ENCODE data around the gene EGR4.
"Not testable (repeated sequence)": the region's sequence is repeated elsewhere in the genome, so short reads cannot be mapped to it uniquely, and the experiment has no call there.

Gene EGR4

GRCh38 chr2:73264332-73264606, 29.1 kb downstream of the EGR4 start:
- no peak overlapping the region for H3K27ac ChIP-seq (ENCODE audit: insufficient read depth, low read length, poor library complexity, severe bottlenecking)
- H3K4me1 ChIP-seq (ENCODE audit: control insufficient read depth, insufficient read depth, low read length, poor library complexity, severe bottlenecking), result no peaks in the 10 kb centered on the region
- no peaks in the 10 kb centered on the region for H3K36me3 ChIP-seq (ENCODE audit: control insufficient read depth, insufficient read depth, low read length)
- no peak for DNase-seq
- H3K9me3 ChIP-seq (ENCODE audit: control insufficient read depth, low read length), result no peaks in the 10 kb centered on the region
- no peak overlapping the region for H3K4me3 ChIP-seq (ENCODE audit: insufficient read depth, low read depth, low read length, poor library complexity, severe bottlenecking)
- H3K27me3 ChIP-seq (replicated peaks; ENCODE audit: control insufficient read depth, insufficient read depth, low read length, poor library complexity, severe bottlenecking), result no peaks in the 10 kb centered on the region

GRCh38 chr2:73263540-73264331, 29.6 kb downstream of the EGR4 start:
- no peaks in the 10 kb centered on the region for H3K9me3 ChIP-seq (ENCODE audit: control insufficient read depth, low read length)
- no peak overlapping the region for H3K4me3 ChIP-seq (ENCODE audit: insufficient read depth, low read depth, low read length, poor library complexity, severe bottlenecking)
- no peaks in the 10 kb centered on the region for H3K4me1 ChIP-seq (ENCODE audit: control insufficient read depth, insufficient read depth, low read length, poor library complexity, severe bottlenecking)
- DNase-seq, result no peak
- no peaks in the 10 kb centered on the region for H3K27me3 ChIP-seq (replicated peaks; ENCODE audit: control insufficient read depth, insufficient read depth, low read length, poor library complexity, severe bottlenecking)
- no peak overlapping the region for H3K27ac ChIP-seq (ENCODE audit: insufficient read depth, low read length, poor library complexity, severe bottlenecking)
- H3K36me3 ChIP-seq (ENCODE audit: control insufficient read depth, insufficient read depth, low read length), result no peaks in the 10 kb centered on the region

- not testable (repeated sequence) for H3K4me1 ChIP-seq (ENCODE audit: control insufficient read depth, insufficient read depth, low read length, poor library complexity, severe bottlenecking); H3K4me3 ChIP-seq (ENCODE audit: insufficient read depth, low read depth, low read length, poor library complexity, severe bottlenecking); H3K27me3 ChIP-seq (replicated peaks; ENCODE audit: control insufficient read depth, insufficient read depth, low read length, poor library complexity, severe bottlenecking); DNase-seq; H3K27ac ChIP-seq (ENCODE audit: insufficient read depth, low read length, poor library complexity, severe bottlenecking); H3K9me3 ChIP-seq (ENCODE audit: control insufficient read depth, low read length); H3K36me3 ChIP-seq (ENCODE audit: control insufficient read depth, insufficient read depth, low read length)
These were observed 30.5 kb downstream of the EGR4 start for GRCh38 chr2:73262691-73263429.

GRCh38 chr2:73262108-73262651, 31.2 kb downstream of the EGR4 start:
- no peaks in the 10 kb centered on the region for H3K27me3 ChIP-seq (replicated peaks; ENCODE audit: control insufficient read depth, insufficient read depth, low read length, poor library complexity, severe bottlenecking)
- H3K27ac ChIP-seq (ENCODE audit: insufficient read depth, low read length, poor library complexity, severe bottlenecking), result no peak overlapping the region
- no peaks in the 10 kb centered on the region for H3K36me3 ChIP-seq (ENCODE audit: control insufficient read depth, insufficient read depth, low read length)
- peaks cover 5% of the 10 kb centered on the region for H3K4me1 ChIP-seq (ENCODE audit: control insufficient read depth, insufficient read depth, low read length, poor library complexity, severe bottlenecking)
- no peak overlapping the region for H3K4me3 ChIP-seq (ENCODE audit: insufficient read depth, low read depth, low read length, poor library complexity, severe bottlenecking)
- DNase-seq, result no peak
- no peaks in the 10 kb centered on the region for H3K9me3 ChIP-seq (ENCODE audit: control insufficient read depth, low read length)

GRCh38 chr2:73260338-73260984, 32.9 kb downstream of the EGR4 start:
- Histone ChIP-seq H3K36me3 (ENCODE audit: control insufficient read depth, insufficient read depth, low read length) (no peaks in the 10 kb centered on the region), H3K9me3 (ENCODE audit: control insufficient read depth, low read length) (no peaks in the 10 kb centered on the region), H3K27ac (ENCODE audit: insufficient read depth, low read length, poor library complexity, severe bottlenecking) (no peak overlapping the region), H3K4me3 (ENCODE audit: insufficient read depth, low read depth, low read length, poor library complexity, severe bottlenecking) (no peak overlapping the region), H3K27me3 (replicated peaks; ENCODE audit: control insufficient read depth, insufficient read depth, low read length, poor library complexity, severe bottlenecking) (no peaks in the 10 kb centered on the region), H3K4me1 (ENCODE audit: control insufficient read depth, insufficient read depth, low read length, poor library complexity, severe bottlenecking) (peaks cover 5% of the 10 kb centered on the region)
- no peak for DNase-seq

GRCh38 chr2:73259704-73260337, 33.5 kb downstream of the EGR4 start:
- H3K27me3 ChIP-seq (replicated peaks; ENCODE audit: control insufficient read depth, insufficient read depth, low read length, poor library complexity, severe bottlenecking), result no peaks in the 10 kb centered on the region
- H3K36me3 ChIP-seq (ENCODE audit: control insufficient read depth, insufficient read depth, low read length), result no peaks in the 10 kb centered on the region
- H3K27ac ChIP-seq (ENCODE audit: insufficient read depth, low read length, poor library complexity, severe bottlenecking), result no peak overlapping the region
- no peak overlapping the region for H3K4me3 ChIP-seq (ENCODE audit: insufficient read depth, low read depth, low read length, poor library complexity, severe bottlenecking)
- DNase-seq, result no peak
- peaks cover 5% of the 10 kb centered on the region for H3K4me1 ChIP-seq (ENCODE audit: control insufficient read depth, insufficient read depth, low read length, poor library complexity, severe bottlenecking)
- no peaks in the 10 kb centered on the region for H3K9me3 ChIP-seq (ENCODE audit: control insufficient read depth, low read length)

GRCh38 chr2:73259276-73259675, 34.1 kb downstream of the EGR4 start:
- Histone ChIP-seq H3K9me3 (ENCODE audit: control insufficient read depth, low read length) (no peaks in the 10 kb centered on the region), H3K27me3 (replicated peaks; ENCODE audit: control insufficient read depth, insufficient read depth, low read length, poor library complexity, severe bottlenecking) (no peaks in the 10 kb centered on the region), H3K36me3 (ENCODE audit: control insufficient read depth, insufficient read depth, low read length) (peaks cover 5% of the 10 kb centered on the region), H3K4me1 (ENCODE audit: control insufficient read depth, insufficient read depth, low read length, poor library complexity, severe bottlenecking) (peaks cover 5% of the 10 kb centered on the region), H3K27ac (ENCODE audit: insufficient read depth, low read length, poor library complexity, severe bottlenecking) (no peak overlapping the region), H3K4me3 (ENCODE audit: insufficient read depth, low read depth, low read length, poor library complexity, severe bottlenecking) (no peak overlapping the region)
- DNase-seq, result no peak

- Histone ChIP-seq H3K27me3 (replicated peaks; ENCODE audit: control insufficient read depth, insufficient read depth, low read length, poor library complexity, severe bottlenecking) (no peaks in the 10 kb centered on the region), H3K4me3 (ENCODE audit: insufficient read depth, low read depth, low read length, poor library complexity, severe bottlenecking) (no peak overlapping the region), H3K9me3 (ENCODE audit: control insufficient read depth, low read length) (no peaks in the 10 kb centered on the region), H3K4me1 (ENCODE audit: control insufficient read depth, insufficient read depth, low read length, poor library complexity, severe bottlenecking) (peaks cover 5% of the 10 kb centered on the region), H3K27ac (ENCODE audit: insufficient read depth, low read length, poor library complexity, severe bottlenecking) (no peak overlapping the region), H3K36me3 (ENCODE audit: control insufficient read depth, insufficient read depth, low read length) (peaks cover 9% of the 10 kb centered on the region)
- DNase-seq, result no peak
These were observed 34.5 kb downstream of the EGR4 start for GRCh38 chr2:73258913-73259215.

GRCh38 chr2:73258186-73258912, 35.0 kb downstream of the EGR4 start:
- Histone ChIP-seq H3K9me3 (ENCODE audit: control insufficient read depth, low read length) (no peaks in the 10 kb centered on the region), H3K4me3 (ENCODE audit: insufficient read depth, low read depth, low read length, poor library complexity, severe bottlenecking) (no peak overlapping the region), H3K27ac (ENCODE audit: insufficient read depth, low read length, poor library complexity, severe bottlenecking) (no peak overlapping the region), H3K27me3 (replicated peaks; ENCODE audit: control insufficient read depth, insufficient read depth, low read length, poor library complexity, severe bottlenecking) (no peaks in the 10 kb centered on the region), H3K4me1 (ENCODE audit: control insufficient read depth, insufficient read depth, low read length, poor library complexity, severe bottlenecking) (peaks cover 5% of the 10 kb centered on the region), H3K36me3 (ENCODE audit: control insufficient read depth, insufficient read depth, low read length) (peaks cover 14% of the 10 kb centered on the region)
- no peak for DNase-seq

Data from effector memory CD4-positive, alpha-beta T cell (primary cell).